Fibroblast of skin of scalp (primary cell): ENCODE results near the gene GNAO1.

Experiments
- DNase-seq: peaks from one replicate; pipeline ENCODE4 v3.0.0-alpha.2; 2013

The GNAO1 gene

GRCh38 chr16:56351481-56351880, 160.2 kb downstream of the GNAO1 start:
- no peak for DNase-seq

DNA sequence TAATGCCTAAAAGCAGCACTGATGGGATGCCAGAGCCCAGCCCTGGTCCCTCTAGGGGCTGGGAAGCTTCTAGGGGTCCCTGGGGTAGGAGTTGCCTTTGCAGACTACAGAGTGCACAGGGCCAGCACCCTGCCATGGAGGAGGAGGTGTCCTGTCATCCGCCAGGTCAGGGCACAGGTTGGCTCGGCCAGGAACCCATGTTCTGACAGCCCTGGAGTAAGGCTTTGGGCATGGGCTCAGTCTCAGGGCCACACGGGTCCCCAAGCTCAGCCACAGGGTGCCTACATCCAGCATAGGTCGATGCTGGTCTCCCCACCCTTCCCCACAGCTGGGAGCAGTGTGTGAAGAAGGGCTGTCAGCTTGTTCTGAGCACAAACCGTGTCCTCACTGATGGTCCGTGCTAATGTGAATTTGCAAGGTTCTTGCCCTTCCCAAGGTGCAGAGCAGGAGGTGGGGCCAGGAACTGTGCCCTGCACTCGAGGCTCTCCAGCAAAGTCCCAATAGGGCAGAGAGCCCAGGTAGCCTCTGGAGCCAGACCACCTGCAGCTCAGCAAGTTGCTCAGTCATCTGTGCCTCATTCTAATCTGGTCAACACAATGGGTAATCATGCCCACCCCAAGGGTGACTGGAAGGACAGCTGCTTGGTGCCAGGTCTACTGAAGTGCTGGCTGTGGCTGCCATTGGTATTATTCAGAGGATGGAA, 161.2 kb downstream of the GNAO1 start:
- DNase-seq = no peak

DNA sequence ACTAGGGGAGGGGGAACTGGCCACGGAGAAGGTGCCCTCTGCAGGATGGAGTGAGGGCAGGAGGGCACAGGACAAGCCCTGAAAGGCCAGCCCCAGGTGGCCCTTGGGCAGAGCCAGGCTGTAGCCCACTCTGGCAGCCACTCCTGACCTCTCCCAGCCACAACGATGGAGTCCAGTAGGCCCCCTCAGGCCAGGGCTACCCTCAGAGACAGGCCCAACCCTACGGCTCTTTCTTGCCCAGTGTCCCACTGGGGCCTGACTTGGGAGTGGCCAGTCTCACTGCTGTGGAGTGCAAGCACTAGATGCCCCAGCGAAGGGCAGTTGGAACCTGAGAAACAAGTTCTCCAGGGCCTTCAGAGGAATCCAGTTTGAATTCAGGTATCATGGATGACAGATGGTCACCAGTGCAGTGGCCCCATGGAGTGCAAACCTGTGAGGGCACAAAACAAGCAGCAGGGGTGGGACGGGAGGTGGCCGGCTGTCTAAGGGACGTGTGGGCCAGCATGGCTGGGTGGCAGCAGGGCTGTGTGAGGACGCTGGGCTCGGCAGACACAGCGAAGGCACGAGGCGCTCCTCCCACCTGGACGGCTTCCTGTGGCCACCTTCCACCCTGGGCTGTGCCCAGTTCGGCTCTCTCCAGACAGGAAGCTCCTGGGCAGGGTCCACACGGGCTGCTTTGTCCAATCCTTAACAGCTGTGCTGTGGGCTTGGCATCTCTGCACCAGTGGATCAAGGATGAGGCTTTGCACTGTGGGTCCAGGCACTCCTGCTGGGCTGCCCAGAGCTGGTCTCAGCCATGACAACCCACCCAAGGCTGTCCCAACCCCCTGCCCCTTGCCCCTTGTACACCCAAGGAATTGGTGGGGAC, 162.0 kb downstream of the GNAO1 start:
- no peak for DNase-seq

DNA sequence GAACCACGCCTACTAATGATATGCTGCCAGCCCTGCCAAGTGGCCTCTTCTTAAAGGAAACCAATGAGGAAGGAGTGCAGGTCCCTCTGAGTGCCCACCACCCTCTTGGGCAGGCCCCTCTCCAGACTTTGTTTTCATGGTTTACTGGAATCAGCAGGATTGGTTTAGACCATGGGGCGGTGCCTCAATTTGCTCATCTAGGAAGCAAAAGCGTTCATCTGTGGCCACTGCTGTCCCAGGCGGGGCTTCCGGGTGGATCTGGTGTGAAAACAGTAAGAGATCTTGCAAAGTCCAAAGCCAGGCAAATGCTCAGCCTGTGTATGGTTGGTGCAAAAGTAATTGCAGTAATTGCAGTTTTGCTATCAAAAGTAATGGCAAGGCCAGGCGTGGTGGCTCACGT, 162.7 kb downstream of the GNAO1 start:
- DNase-seq = no peak

- no peak for DNase-seq
Observed at GRCh38 chr16:56354746-56355145, 163.5 kb downstream of the GNAO1 start.

DNA sequence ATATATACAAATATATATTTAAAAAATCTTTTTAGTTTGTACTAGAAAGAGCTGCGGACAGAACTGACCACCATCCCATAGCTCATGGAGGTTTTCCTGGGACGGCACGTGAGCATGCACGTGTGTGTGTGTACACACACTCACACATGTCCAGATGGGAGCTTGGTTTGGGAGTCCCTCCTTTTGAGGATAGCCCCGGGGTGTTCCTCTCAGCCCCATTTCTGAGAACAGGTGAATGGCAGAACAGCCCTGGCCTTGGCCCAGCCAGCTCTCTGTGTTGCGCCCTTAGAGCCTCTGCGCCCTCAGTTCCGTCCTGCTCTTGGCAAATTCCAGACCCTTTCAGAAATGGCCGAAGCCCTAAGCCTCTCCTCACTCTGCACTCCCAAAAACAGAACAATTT, 163.9 kb downstream of the GNAO1 start:
- DNase-seq = no peak

DNA sequence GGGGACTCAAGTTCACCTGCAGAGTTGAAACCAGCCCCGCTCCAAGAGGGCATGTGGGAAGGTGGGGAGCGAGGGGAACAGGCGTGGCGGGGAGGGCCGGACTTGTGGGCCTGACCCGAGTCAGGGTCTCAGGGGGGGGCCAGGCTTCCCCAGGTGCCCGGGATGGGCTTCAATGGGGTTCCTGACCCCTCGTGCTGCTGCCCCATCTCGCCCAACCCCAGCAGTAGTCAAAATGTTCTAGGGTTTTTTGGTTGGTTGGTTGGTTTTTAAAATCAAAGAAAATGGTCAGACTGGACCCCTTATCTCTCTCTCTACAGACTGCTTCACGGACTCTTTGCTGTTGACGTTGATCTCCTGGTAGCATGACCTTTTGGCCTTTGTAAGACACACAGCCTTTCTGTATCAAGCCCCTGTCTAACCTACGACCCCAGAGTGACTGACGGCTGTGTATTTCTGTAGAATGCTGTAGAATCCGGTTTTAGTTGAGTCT, 164.5 kb downstream of the GNAO1 start:
- DNase-seq = no peak

GRCh38 chr16:56356276-56357240, 165.3 kb downstream of the GNAO1 start:
- DNase-seq = peak; percentile 88

DNA sequence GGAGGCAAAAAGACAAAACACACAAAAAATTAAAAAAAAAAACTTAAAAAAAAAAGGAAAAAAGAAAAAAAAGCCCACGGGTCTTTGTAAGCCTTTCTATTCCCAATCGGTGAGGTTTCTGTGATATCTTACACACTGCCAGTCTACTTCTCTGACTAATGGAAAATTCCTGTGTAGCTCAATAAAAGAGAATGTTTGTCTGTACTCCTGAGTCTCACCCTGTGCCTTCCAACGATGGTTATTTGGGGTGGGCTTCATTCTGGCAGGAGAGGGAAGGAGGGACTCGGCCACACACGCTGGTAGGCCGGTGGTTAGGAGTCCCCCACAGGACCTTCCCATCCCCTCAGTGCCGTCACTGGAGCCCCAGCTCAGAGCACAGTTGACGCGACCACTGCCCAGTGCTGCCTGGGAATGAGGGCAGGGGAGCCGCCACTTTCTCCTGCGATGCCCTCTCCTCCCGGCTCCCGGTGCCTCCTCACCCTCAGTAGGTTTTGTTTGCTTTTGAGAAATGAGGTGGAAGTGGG, 166.0 kb downstream of the GNAO1 start:
- peak; percentile 71 for DNase-seq

DNA sequence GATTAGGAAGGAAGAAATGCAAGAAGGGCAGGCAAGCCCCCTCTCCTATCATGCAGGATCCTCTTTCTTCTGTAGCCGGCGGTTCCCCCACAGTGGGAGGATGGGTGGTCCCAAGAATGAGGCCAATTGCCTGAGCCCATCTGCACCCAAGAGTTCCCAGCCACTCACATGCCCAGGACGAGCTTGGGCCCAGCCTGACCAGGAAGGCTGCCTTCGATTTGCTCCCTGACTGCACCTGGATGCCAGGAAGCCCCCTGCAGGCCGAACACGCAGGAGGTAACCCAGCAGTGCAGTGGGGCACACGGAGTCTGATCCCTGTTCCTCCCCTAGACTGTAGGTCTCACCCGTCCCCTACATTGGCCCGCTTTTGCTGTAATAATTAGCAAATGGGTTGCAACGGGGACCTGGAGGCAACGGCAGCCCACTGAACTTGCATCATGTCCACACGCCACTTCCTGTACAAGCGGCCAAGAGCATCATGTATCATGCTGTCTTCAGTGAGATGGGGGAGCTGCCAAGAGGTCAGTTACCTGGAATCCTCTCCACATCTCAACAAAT, 166.6 kb downstream of the GNAO1 start:
- DNase-seq = no peak

DNA sequence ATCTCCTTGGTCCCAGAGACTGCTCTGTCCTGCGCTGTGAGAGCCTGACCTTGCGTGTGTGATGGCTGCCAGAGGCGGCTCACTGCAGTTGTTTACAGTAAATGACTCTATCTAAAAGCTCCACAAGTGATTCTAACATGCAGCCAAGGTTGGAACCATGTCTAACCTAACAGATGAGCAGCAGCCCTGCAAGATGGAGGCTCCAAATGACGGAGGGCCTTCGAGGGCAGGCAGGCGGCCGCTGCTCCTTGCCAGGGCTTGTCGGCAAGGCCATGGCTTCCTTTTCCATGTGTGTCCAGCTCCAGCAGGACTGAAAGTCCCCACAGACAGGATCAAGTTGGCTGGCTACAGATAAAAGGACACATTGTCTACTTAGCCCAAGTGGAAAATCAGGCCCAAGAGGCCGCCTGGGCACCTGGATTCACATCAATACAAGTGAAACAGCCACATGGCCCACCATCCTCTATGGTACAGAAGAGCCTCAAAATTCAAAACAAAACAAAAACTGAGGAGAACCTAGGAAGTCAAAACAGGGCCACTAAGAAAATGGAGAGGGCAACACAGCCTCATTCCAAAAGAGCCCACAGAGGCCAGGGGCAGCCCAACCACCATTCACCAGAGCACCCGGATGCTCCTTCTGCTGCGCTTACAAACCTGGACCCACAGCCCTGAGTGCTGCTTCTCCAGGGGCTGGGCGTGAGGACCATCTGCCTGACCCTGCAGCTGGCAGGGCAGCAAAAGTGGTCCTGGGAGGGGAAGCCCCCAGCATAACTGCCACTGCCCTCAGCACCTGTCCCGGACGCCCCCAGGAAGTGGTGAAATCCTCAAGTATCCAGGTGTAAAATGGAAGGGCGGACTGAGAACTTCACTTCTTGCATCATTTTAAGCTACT, 169.1 kb downstream of the GNAO1 start:
- no peak for DNase-seq

DNA sequence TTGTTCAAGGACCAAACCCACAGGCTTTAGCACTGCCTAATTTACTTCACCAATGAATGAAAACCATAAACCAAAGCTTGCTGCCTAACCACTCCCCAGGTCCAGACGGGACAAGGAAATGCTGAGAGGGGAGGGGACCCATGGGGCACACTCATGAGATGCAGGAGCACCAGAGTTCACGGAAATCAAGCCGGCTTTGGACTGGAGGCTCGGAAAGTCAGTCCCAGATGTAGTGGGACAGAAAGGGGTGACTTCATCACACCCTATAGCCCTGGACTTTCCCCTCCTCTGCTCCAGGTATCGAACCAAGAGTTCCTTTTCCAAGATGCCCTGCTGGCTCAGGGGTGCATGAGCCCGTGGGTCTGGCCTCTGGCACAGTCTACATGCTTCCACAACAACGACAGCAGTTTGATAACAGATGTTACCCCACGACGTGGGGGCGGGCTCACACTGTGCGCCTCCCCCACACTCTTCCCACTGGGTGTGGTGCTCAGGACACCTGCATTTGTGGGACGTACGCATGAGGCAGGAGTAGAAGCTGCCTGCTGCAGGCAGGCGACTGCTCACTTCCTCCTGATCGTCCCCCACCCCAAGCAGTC, 170.9 kb downstream of the GNAO1 start:
- no peak for DNase-seq

GRCh38 chr16:56362706-56363105, 171.4 kb downstream of the GNAO1 start:
- no peak for DNase-seq

GRCh38 chr16:56363181-56363716, 172.0 kb downstream of the GNAO1 start:
- DNase-seq = no peak

- no peak for DNase-seq
Observed at GRCh38 chr16:56363781-56364565, 172.7 kb downstream of the GNAO1 start.

- DNase-seq = no peak
Observed at GRCh38 chr16:56364865-56365264, 173.6 kb downstream of the GNAO1 start.

DNA sequence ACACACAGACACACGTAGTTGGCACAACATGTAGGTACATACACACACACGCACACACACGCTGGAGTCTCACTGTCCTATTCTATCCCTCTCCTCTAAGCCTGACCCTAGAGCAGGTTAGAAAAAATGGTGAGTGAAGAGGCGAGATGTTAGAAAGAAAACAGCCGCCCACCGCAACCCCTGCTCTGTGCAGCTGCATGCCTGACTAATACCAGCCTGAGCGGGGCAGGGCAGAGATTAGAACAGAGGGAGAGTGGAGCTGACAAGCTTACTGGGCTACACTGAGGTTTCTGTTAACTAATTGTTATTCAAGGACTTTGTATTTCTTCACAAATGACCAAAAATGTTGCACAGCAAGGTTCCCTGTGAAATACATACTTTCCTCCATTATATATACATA, 174.3 kb downstream of the GNAO1 start:
- no peak for DNase-seq

DNA sequence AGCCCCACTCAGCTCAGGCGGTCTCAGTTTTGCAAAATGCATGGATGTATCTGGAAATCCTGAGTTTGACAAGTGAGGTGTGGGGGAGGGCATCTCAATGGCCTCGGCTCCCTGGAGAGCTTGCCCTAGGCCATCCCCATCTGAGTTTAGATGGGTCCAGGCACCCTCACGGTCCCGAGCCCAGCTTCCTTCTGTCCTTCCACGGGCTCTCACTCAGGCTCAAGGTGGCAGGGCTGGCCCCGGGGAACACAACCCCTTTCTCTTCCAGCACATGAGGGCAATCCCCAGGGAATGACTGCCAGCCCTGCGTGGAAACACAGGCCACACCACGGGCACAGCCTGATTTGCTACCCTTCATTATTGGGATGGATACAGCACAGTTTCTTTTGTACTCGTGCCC, 175.7 kb downstream of the GNAO1 start:
- DNase-seq = no peak

- DNase-seq = no peak
Observed at GRCh38 chr16:56367764-56368163, 176.5 kb downstream of the GNAO1 start.
